MM.1S (cell line): ENCODE measurements around the gene ABCC6.

Experiments used
- DNase-seq: peaks from one replicate; pipeline ENCODE4 v3.0.0-alpha.2; 2015
- H2AFZ ChIP-seq: fragments of 300-600 bp; sonication (generic); 2 replicates; pipeline ENCODE4 v1.6.0; 2016; ENCODE audit warnings: antibody characterized with exemption, low read length
- H3F3A ChIP-seq: fragments of 300-600 bp; sonication (generic); 2 replicates; pipeline ENCODE4 v1.6.1; 2016; ENCODE audit warnings: mild to moderate bottlenecking, antibody characterized with exemption, low read length, moderate library complexity, mixed read lengths; ENCODE audit not compliant: insufficient read depth
- H3K27ac ChIP-seq: fragments of 300-600 bp; sonication (generic); 2 replicates; pipeline ENCODE4 v1.5.1; 2016; ENCODE audit warnings: mild to moderate bottlenecking, low read length
- H3K27me3 ChIP-seq: fragments of 300-600 bp; sonication (generic); replicated peaks from 2 replicates; pipeline ENCODE4 v1.6.0; 2016; ENCODE audit warnings: low read length; ENCODE audit not compliant: insufficient read depth
- H3K36me3 ChIP-seq: fragments of 300-600 bp; sonication (generic); replicated peaks from 2 replicates; pipeline ENCODE4 v1.6.1; 2016; ENCODE audit warnings: mild to moderate bottlenecking, low read length, mixed read lengths; ENCODE audit not compliant: insufficient read depth
- H3K4me1 ChIP-seq: fragments of 300-600 bp; sonication (generic); 2 replicates; pipeline ENCODE4 v1.6.1; 2016; ENCODE audit warnings: low read length, mixed read lengths
- H3K4me2 ChIP-seq: fragments of 300-600 bp; sonication (generic); 2 replicates; pipeline ENCODE4 v1.6.0; 2016; ENCODE audit warnings: low read depth, low read length
- H3K4me3 ChIP-seq: fragments of 300-600 bp; sonication (generic); 2 replicates; pipeline ENCODE4 v1.5.1; 2016; ENCODE audit warnings: low read length, mixed read lengths
- H3K79me2 ChIP-seq: fragments of 300-600 bp; sonication (generic); 2 replicates; pipeline ENCODE4 v1.6.1; 2016; ENCODE audit warnings: mixed run types, low read length, mixed read lengths
- H3K9ac ChIP-seq: fragments of 300-600 bp; sonication (generic); 2 replicates; pipeline ENCODE4 v1.6.1; 2016; ENCODE audit warnings: low read length, mixed read lengths
- H3K9me2 ChIP-seq: fragments of 300-600 bp; sonication (generic); replicated peaks from 2 replicates; pipeline ENCODE4 v1.6.1; 2016; ENCODE audit warnings: mild to moderate bottlenecking, low read length, mixed read lengths; ENCODE audit not compliant: insufficient read depth
- H3K9me3 ChIP-seq: fragments of 300-600 bp; sonication (generic); replicated peaks from 2 replicates; pipeline ENCODE4 v1.6.1; 2016; ENCODE audit warnings: mild to moderate bottlenecking, low read length, mixed read lengths; ENCODE audit not compliant: insufficient read depth
- H4K20me1 ChIP-seq: fragments of 300-600 bp; sonication (generic); 2 replicates; pipeline ENCODE4 v1.6.1; 2016; ENCODE audit warnings: mild to moderate bottlenecking, low read length, moderate library complexity, mixed read lengths; ENCODE audit not compliant: insufficient read depth
- CTCF ChIP-seq: fragments of 300-600 bp; sonication (generic); IDR thresholded peaks from 2 replicates; pipeline ENCODE4 v1.5.1; 2016; ENCODE audit warnings: antibody characterized with exemption, low read length, mixed read lengths
- EZH2 ChIP-seq: fragments of 300-600 bp; sonication (generic); optimal IDR thresholded peaks from 2 replicates; pipeline ENCODE3; 2017; ENCODE audit warnings: low read depth, mild to moderate bottlenecking, antibody characterized with exemption, low read length, mixed read lengths
- EZH2phosphoT487 ChIP-seq: fragments of 300-600 bp; sonication (generic); IDR thresholded peaks from 2 replicates; pipeline ENCODE4 v1.6.1; 2018; ENCODE audit warnings: antibody characterized with exemption, low read length

ABCC6 gene

GRCh38 chr16:16120044-16120381 lies 103.3 kb downstream of the ABCC6 start:
- Histone ChIP-seq H3K36me3 (no peaks in the 10 kb centered on the region), H3K9me3 (no peaks in the 10 kb centered on the region), H3F3A (no peaks in the 10 kb centered on the region), H3K27me3 (no peaks in the 10 kb centered on the region), H3K4me3 (no peak overlapping the region), H3K9me2 (no peaks in the 10 kb centered on the region), H3K9ac (no peak overlapping the region), H2AFZ (no peak overlapping the region), H4K20me1 (no peaks in the 10 kb centered on the region), H3K27ac (no peak overlapping the region), H3K4me1 (no peaks in the 10 kb centered on the region), H3K4me2 (no peak overlapping the region), H3K79me2 (no peaks in the 10 kb centered on the region)
- no peak for DNase-seq
- TF ChIP-seq CTCF (no peak), EZH2phosphoT487 (no peak), EZH2 (no peak)

GRCh38 chr16:16118337-16118736 lies 105.0 kb downstream of the ABCC6 start:
- H3K9ac ChIP-seq: no peak overlapping the region
- no peak overlapping the region for H2AFZ ChIP-seq
- H3K79me2 ChIP-seq: no peaks in the 10 kb centered on the region
- no peaks in the 10 kb centered on the region for H3K9me2 ChIP-seq
- H3K4me2 ChIP-seq: no peak overlapping the region
- no peak for DNase-seq
- no peaks in the 10 kb centered on the region for H3K36me3 ChIP-seq
- no peak overlapping the region for H3K4me3 ChIP-seq
- no peaks in the 10 kb centered on the region for H3K9me3 ChIP-seq
- no peaks in the 10 kb centered on the region for H3K27me3 ChIP-seq
- no peaks in the 10 kb centered on the region for H4K20me1 ChIP-seq
- no peaks in the 10 kb centered on the region for H3F3A ChIP-seq
- TF ChIP-seq EZH2 (no peak), CTCF (no peak), EZH2phosphoT487 (no peak)
- no peaks in the 10 kb centered on the region for H3K4me1 ChIP-seq
- no peak overlapping the region for H3K27ac ChIP-seq

GRCh38 chr16:16116841-16117240 lies 106.5 kb downstream of the ABCC6 start:
- Histone ChIP-seq H2AFZ (no peak overlapping the region), H3K9me3 (no peaks in the 10 kb centered on the region), H3K4me3 (no peak overlapping the region), H3K27me3 (no peaks in the 10 kb centered on the region), H3K4me2 (no peak overlapping the region), H4K20me1 (no peaks in the 10 kb centered on the region), H3K4me1 (no peaks in the 10 kb centered on the region), H3F3A (no peaks in the 10 kb centered on the region), H3K9ac (no peak overlapping the region), H3K79me2 (no peaks in the 10 kb centered on the region), H3K9me2 (no peaks in the 10 kb centered on the region), H3K27ac (no peak overlapping the region), H3K36me3 (no peaks in the 10 kb centered on the region)
- TF ChIP-seq CTCF (no peak), EZH2 (no peak)
- no peak for DNase-seq
